Hindlimb muscle (tissue), 1 donor: ENCODE measurements around the gene NDUFS8. TPM values are rescaled to one million over a fixed set of nuclear protein-coding genes. Genes with fewer than 3 reads are reported as not detected.

Source experiments
- DNase-seq: peaks from one replicate; pipeline ENCODE4 v3.0.0-alpha.2; 2013
- polyA plus RNA-seq: library from polyadenylated mRNA; unstranded; fragments of 120-200 nt; gene quantifications from one replicate; pipeline ENCODE4 v1.2.1, GENCODE V29; 2013; ENCODE audit not compliant: insufficient read length

The NDUFS8 gene
- polyA plus RNA-seq, 1 donor, result 81.6 TPM

DNA sequence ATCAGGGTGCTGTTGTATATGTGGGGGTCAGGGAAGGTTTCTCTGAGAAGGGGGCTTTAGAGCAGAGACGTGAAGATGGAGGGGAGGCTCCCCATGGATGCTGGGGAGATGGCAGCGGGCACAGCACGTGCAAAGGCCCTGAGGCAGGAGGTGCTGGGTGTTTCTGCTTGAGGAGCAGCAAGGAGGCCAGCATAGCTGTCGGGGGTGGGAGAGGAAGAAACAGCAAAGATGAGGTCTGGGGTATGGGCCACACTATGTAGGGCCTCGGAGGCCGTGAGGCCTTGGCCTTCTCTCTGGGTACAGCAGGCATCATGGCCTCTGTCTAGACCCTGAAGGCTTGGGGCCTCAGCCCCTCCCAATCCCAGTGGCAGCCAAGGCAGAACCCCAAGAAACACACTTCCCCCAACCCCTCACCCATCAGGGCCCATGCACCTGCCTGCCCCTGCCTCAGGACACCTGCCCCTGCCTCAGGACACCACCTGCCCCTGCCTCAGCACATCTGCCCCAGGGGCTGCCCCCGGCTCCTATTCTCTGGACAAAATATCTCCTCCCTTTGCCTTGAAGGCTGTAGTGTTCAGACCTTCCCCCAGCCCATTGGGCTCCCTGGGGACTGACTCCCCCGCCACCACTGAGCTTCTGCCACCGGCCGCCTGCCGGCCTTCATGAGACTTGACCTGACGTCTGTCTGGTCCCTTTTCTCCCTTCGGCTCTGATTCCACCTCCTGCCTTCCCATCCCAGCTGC, 14.1 kb upstream of the NDUFS8 start:
- DNase-seq, result no peak

- DNase-seq, result no peak
These were observed 13.3 kb upstream of the NDUFS8 start for GRCh38 chr11:68016904-68017817.

DNA sequence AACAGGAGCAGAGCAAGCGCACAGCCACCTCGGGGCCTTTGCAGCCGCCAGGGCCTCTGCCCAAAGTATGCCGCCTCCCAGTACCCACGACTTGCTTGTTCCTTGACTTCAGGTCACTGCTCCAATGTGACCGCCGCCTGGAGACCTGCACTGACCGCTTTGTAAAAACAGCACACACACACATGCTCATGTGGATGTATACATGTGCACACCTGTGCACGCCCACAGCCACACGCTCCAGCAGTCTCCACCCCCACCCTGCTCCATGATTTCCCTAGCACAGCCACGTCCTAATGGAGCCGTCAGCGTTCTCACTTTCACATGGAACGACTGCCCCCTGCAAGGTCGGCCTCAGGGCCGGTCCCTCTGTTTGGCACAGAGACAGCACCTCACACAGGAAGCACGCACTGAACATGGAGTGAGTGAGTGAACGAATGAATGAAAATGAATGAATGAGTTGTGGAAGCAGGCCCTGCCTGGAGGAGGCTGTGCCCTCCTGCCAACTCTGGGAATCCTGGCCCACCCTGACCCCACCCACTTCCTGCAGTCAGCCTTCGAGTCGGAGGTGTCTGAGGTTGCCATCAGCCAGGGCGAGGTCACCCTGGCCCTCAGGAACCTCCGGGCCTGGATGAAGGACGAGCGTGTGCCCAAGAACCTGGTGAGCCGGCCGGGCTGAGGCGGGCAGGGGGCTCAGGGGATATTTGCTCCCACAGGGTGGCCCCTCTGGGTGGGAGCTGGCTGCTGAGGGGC, 12.3 kb upstream of the NDUFS8 start:
- DNase-seq, result no peak

- no peak for DNase-seq
These were observed 11.7 kb upstream of the NDUFS8 start for GRCh38 chr11:68018730-68019190.

DNA sequence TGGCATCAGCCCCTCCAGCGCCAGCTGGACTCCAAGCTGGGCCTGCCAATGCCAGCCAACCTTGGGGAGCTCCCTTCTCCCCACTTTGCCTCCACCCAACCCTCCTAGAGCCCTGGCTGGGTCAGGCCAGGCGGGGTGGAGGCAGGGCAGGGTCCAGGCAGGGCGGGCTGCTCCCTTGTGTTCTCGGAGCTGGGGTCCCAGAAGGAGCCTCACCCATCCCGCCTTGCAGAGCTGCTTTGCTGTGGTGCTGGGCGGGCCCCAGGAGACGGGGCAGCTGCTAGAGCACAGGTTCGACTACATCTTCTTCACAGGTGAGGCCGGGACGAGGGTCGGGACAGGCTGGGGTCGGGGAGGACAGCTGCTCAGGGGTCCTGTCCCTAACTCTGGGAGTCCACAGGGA, 11.0 kb upstream of the NDUFS8 start:
- no peak for DNase-seq

DNA sequence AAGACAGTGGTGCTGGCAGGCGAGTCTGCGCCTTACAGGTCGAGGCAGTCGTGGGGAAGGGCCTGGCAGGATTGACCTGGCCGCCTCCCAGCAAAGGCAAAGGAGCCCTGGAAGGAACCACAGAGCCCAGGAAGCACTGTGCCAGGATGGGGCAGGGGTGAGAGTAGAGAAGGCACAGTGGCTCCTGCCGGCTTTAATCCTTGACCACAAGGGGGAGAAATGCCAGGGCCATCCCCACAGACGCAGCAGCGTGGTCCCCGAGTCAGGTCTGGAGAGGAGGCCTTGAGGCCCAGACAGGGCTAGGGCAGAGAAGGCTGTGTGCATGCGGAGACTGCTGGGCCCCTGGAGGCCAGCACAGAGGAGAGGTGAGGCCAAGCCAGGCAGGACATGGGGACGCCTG, 9.9 kb upstream of the NDUFS8 start:
- DNase-seq, result no peak

GRCh38 chr11:68021167-68021787, 9.2 kb upstream of the NDUFS8 start:
- DNase-seq, result no peak

DNA sequence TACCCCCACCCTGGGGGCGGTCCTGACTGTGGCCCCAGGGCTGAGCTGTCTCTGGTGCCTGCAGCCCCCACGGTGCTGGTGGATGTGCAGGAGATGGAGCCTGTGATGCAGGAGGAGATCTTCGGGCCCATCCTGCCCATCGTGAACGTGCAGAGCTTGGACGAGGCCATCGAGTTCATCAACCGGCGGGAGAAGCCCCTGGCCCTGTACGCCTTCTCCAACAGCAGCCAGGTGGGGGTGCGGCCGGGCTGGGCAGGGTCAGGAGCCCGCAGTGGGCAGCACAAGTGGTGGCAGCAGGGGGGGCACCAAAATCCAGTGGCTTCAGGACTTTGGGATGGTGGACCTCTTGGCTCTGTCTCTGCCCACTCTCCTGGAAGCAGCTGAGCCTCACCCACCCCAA, 8.0 kb upstream of the NDUFS8 start:
- no peak for DNase-seq

- no peak for DNase-seq
These were observed 6.0 kb upstream of the NDUFS8 start for GRCh38 chr11:68024508-68024907.

- no peak for DNase-seq
These were observed 5.4 kb upstream of the NDUFS8 start for GRCh38 chr11:68025047-68025446.

GRCh38 chr11:68026391-68027105, 3.9 kb upstream of the NDUFS8 start:
- DNase-seq, result no peak

DNA sequence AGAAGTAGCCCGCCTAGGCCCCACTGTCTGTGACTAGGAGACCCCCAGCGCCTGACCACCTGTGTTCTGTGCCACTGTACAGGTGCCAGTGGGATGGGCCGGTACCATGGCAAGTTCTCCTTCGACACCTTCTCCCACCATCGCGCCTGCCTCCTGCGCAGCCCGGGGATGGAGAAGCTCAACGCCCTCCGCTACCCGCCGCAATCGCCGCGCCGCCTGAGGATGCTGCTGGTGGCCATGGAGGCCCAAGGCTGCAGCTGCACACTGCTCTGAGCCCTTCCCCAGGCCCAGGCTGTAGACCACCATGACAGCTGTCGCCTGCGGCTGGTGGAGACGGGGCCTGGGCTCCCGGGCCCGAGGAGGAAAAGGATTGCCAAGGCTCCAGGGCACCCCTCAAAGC, 2.8 kb upstream of the NDUFS8 start:
- no peak for DNase-seq

DNA sequence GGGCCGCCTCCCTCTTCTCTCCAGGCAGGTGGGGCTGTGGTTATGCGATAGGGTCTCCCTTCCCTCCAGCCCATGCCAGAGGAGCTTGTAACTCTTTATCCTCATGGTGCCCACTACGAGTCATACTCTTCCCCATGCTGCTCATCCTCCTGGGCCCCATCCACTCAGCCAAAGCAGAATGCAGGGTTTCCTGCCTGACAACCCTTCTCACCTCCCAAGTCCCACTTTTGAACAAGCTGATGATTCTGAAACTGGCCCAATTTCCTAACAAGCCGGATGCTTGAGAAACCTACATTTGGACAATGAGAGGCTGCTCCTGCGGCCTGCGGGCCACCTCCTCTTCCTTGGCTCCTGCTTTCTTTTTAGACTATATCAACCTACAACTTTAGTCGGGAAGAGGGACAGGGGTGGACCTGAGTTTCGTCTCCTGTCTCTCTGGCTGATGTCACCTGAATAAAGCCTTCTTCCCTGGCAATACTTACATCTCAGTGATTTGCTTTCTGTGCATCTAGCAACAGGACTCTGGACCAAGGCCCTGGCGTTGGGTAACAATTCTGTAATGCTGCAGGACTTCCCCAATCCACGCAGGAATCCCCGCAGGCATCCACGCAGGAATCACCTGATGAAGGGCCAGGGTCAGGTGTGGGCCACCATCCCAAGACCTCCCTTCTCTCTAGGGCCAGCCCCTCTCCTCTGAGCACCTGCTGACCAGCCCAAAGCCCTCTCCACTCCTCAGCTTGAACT, 1.5 kb upstream of the NDUFS8 start:
- no peak for DNase-seq

- no peak for DNase-seq
These were observed 623 bp downstream of the NDUFS8 start for GRCh38 chr11:68031144-68031464.

DNA sequence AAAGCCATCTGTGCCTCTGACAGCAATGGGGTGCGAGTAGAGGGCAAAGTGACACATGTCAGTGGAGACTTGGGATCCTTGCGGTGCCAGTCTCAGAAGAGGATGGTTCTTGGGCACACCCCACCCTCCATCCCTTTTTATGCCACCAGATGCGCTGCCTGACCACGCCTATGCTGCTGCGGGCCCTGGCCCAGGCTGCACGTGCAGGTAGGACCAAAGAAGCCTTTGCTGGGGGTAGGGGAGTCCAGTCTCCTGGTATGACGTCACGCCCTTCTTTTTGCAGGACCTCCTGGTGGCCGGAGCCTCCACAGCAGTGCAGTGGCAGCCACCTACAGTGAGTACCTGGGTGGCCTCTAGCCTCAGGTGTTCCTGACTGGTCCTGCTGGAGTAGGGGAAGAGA, 1.5 kb downstream of the NDUFS8 start:
- no peak for DNase-seq

- no peak for DNase-seq
These were observed 2.7 kb downstream of the NDUFS8 start for GRCh38 chr11:68032997-68033707.

- DNase-seq, result no peak
These were observed 3.2 kb downstream of the NDUFS8 start for GRCh38 chr11:68033708-68034045.

DNA sequence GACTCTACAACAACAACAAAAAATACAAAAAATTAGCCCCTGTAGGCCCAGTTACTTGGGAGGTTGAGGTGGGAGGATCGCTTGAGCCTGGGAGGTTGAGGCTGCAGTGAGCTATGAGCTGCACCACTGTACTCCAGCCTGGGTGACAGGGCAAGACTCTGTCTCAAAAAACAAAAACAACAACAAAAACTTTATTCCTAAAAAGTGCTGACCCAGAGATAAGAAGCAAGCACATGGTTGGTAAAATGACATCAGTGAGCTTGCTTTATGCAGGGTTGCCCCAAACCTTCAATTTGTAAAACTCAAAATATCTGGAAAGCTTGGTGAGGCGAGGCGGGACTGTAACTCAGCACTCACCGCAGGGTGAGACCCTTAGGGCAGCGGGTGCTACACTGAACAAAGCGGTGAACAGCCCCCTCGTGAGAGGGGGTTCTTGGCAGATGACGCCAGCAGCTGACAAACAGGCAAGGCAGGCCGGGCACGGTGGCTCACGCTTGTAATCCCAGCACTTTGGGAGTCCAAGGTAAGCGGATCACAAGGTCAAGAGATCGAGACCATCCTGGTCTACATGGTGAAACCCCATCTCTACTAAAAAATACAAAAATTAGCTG, 4.9 kb downstream of the NDUFS8 start:
- no peak for DNase-seq

- DNase-seq, result no peak
These were observed 5.7 kb downstream of the NDUFS8 start for GRCh38 chr11:68036141-68036716.

DNA sequence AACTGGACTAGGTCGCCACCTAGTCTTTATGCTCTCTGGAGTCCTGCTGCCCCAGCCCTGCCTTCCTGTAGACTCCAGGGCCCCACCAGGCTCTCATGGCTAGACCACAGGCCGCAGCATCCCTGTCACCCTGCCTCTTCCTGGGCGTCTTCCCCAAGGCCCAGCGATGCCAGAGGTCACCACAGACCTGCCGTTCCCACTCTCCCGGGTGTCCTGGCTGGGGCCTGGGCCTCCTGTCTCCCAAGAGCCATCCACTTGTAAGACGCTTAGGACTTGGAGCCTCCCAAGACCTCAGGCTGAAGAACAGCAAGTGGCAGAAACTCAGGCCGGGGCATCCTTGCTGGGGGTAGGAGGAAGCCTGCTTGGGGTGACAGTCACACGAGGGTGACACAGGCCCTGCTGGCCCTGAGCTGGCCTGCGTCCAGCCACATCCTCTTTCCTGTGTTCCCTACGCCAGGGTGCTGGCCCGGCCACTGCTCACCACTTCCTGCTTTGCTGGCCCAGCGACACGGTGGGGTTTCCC, 6.3 kb downstream of the NDUFS8 start:
- DNase-seq, result no peak
